Iris pigment epithelial cell (primary cell): ENCODE results near the gene GHRHR.

ENCODE experiments used
- DNase-seq: peaks from one replicate; pipeline ENCODE4 v3.0.0-alpha.2; 2011; ENCODE audit warnings: low read depth

Gene GHRHR

DNA sequence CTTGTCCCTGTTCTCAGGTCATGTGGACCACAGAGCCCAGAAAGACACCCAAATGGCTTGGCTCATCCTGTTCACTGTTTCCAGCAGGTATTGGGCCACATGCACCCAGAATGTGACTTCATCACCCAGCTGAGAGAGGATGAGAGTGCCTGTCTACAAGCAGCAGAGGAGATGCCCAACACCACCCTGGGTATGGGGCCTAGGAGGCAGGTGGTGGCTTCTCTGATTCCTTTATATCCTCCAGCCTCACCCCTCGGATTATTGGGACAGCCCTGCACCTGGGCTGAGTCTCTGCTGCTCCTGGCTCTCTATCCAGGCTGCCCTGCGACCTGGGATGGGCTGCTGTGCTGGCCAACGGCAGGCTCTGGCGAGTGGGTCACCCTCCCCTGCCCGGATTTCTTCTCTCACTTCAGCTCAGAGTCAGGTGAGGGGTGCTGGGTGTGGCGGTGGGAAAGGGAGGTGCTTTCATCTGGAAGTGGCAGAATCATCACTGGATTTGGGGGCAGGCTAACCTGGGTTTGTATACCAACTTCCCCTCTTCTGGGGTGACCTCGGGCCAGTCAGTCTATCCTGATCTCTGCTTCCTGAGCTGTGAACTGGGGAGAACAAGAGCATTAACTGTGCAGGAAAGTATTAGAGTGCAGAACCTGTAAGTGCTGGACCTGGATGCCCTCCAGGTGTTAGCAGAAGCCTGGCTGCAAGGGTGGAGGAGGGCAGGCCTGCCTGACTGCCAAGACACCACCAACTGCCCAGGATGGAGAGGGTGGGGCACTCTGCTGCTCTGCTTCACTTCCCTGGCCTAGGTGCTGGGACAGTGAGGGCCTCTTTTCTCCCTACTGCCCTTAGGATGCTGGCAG is 5.2 kb downstream of the GHRHR start:
- no peak for DNase-seq

DNA sequence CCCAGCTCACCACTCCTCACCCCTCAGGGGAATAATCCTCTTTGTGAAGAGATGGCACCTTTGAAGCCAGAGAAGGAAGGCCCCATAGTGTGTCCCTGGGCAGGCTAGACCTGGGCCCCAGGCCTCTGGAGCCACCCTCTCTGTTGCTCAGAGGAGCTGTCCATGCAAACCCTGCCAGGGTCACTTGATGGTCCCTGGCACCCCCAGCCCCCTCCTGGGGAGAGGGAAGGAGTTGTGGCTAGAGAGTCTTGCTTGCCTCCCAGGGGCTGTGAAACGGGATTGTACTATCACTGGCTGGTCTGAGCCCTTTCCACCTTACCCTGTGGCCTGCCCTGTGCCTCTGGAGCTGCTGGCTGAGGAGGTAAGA is 5.8 kb downstream of the GHRHR start:
- DNase-seq: no peak

DNA sequence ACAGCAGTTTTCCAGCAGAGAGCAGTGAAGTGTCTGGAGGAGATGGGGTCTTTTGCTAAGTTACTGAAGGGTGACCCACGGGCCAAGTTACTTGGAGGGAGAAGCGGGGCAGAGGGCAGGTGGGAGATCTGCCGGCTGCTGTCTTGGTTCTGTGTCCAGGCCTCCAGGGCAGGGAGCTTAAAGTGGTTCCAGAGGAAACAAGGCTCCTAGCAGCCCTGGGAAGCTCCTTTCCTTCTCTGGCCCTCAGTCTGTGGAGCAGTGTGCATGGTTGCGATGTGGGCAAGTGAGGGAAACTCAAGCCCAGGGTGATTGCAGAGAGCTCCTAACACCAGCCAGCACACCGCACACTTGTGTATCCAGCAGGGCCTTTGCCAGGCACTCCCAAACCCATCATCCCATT is 6.3 kb downstream of the GHRHR start:
- DNase-seq: no peak

DNA sequence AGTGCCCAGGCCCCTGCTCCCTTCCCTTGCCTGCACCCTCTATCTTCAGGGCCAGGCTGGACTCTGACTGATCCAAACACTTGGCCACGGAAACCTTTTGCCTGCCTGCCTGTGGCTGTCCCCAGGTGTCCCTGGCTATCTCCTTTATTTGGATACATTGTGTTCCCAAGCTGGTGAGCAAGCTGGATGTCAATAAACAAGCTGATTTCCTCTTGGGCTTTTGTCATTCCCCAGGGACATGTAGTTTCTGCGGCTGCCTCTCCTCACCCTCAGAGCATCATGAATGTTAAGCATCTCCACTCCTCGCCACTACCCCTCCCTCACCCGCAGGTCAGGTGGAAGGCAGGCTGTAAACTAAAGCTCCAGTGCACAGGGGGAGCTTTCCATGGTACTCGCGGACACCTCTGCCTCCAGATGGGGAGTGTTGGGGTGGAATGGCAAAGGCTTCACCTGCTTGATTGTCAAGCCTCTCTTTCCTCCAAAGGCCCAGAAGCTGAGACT is 6.9 kb downstream of the GHRHR start:
- DNase-seq: no peak

DNA sequence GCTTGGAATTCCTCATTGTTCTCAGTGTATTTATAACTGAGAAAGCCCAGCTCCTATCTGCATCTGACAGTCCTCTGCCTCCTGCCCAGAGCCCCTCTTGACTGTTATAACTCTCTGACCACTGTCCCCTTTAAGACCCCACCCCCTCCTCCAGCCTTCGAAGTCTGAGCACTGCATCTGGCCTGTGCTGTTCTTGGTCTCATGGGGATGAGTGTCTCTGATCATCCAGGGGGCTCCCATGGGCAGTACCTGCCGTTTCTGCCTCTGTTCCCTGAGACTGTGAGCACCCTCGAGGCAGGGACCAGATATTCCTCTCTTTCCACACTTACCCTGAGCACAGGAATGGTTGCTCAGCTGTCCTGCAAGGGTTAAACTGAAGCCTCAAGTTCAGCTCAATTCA is 7.7 kb downstream of the GHRHR start:
- DNase-seq: no peak

DNA sequence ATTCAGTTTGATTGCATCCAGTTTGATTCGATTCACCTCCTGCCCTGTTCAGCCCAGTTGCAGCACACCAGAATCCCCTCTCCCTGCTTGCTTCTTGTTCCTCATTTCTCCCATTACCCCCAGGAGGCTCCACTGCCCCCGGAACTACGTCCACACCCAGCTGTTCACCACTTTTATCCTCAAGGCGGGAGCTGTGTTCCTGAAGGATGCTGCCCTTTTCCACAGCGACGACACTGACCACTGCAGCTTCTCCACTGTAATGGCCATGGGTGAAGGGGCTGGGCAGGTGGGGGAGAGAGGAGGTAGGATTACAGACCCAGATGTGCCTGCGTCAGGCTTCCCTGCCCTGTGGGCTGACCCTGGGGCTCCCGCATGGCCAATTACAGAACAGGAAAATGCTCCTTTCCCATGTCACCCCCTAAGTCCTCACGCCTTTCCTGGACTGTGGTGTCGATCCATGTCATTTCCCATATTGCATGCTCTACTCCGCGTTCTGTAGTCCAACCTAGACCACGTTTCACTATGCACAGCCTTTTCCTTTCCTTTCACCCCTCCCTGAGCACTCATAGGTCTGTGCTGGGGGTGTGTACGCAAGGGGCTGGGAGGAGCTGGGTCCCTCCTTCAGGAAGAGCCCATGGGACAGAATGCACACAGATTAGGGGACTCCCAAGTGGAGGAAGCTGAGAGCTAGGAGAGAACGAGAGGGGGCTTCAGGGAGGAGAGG is 8.2 kb downstream of the GHRHR start:
- no peak for DNase-seq

DNA sequence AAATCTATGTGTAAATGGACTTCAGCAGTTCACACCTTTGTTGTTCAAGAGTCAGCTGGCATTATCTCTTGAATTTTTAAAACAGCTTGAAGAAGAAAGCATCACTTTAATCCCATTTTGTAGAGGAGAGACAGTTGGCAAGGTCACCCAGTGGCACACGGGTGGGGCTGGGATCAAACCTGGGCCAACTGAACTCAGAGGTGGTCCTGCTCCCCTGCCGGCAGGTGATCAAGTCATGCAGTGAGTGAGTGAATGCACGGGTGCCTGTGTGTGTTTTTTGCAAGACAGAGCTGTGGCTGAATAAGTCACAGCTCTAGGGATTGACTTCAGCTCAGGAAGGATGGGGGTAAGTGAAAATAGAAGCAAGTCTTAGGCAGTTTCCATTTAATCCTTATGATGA is 9.5 kb downstream of the GHRHR start:
- no peak for DNase-seq

DNA sequence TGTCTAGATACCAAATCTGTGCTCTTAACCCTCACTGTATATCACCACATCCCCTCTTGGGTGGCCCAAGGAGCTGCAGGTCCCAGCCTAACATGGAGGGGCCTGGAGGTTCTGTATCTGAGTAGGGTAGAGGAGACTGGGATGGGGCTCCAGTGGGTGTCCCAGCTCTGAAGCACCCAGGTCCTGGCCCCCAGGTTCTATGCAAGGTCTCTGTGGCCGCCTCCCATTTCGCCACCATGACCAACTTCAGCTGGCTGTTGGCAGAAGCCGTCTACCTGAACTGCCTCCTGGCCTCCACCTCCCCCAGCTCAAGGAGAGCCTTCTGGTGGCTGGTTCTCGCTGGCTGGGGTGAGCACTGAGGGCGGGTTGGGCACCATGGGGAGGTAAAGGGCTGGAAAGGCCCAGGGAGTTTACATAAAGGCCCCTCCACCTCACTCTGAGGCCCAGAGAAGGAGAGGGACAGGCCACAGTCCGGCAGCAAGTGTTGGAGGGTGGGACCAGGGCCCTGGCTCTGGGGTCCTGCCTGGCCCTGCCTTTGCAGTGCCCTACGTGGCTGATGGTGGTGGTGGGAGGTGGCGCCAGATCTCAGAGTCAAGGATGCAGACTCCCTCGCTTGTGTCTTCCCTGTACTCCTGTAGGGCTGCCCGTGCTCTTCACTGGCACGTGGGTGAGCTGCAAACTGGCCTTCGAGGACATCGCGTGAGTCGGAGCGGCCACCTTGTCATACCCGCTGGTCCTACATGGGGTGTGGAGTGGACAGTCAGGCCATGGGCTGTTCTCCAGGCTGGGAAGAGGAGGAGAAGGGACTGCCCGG is 10.2 kb downstream of the GHRHR start:
- no peak for DNase-seq

DNA sequence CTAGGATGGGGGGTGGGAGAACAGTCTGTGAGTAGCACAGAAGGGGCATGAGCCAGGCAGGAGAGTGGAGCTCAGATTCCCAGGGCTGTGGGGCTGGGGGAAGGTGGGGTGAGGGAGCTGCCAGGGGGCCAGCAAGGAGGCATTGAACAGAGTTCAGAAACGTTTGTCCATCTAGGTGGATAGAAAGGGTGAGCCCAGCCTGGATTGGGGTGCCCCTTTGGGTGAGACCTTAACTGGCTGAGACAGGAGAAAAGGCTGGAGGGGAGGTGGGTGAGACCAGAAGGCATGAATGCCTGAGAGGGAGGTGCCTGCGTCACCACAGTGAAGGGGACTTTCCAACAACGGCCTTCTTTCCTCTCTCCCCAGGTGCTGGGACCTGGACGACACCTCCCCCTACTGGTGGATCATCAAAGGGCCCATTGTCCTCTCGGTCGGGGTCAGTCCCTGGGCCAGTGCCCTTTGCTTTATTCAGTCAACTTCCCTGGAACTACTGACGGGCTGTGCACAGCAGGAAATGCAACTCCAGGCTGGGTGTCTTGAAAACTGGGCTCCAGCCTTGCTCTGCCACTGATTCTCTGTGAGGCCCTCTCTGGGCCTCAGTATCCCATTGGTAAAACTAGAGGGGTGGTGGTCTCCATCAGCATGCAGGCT is 11.0 kb downstream of the GHRHR start:
- peak; percentile 15 for DNase-seq

DNA sequence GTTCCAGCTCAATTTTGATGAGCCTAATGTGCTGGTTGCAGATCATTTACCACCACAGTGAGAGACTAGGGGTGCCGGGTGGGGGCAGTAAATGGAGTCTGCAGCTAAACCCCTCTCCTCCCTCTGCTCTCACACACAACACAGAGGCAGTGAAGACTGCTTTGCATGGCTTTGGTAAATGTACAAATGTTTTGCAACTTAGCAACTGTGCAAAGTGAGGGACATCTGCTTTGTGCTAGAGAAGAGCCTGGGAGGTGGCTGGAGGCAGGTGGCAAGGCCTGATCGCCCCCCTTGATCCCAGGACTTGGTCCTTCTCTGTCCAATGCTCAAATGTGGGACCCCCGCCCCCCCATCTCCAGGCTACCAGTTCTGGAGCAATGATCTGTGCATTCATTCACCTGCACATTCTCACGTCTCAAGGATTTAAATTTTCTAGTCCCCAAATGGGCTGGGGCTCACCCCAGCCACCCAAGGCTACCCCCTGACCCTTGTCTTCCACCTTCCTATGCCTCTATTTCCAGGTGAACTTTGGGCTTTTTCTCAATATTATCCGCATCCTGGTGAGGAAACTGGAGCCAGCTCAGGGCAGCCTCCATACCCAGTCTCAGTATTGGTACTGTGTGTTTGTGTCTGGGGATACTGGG is 11.6 kb downstream of the GHRHR start:
- DNase-seq: no peak

DNA sequence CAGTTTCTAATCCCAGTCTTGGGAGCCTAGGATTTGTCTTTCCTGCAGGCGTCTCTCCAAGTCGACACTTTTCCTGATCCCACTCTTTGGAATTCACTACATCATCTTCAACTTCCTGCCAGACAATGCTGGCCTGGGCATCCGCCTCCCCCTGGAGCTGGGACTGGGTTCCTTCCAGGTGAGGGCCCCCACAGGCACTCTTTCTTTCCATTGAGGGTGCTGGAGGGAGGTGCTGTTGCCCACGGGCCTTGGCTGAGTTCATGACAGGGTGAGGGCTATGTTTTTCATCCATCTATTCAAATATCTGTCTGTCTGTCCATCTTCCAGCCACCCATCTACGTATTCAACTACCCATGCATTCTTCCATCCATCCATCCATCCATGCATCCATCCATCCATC is 12.6 kb downstream of the GHRHR start:
- DNase-seq: no peak

DNA sequence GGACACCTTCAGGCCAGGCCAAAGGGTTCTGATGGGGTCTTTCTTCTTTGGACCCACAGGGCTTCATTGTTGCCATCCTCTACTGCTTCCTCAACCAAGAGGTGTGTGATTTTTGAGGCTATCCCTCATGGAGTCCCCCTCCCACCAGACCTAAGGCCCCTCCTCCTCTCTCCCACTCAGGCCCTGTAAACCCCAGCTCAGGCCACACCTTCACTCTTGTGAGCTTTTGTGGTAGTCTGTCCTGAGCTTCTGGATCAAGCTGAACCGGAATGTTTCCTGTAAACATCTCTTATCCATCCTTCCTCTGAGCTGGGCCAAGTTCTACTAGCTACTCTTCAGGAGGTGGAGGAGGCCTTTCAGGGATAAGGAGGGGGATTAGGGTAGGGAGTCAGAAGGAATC is 13.5 kb downstream of the GHRHR start:
- DNase-seq: no peak

DNA sequence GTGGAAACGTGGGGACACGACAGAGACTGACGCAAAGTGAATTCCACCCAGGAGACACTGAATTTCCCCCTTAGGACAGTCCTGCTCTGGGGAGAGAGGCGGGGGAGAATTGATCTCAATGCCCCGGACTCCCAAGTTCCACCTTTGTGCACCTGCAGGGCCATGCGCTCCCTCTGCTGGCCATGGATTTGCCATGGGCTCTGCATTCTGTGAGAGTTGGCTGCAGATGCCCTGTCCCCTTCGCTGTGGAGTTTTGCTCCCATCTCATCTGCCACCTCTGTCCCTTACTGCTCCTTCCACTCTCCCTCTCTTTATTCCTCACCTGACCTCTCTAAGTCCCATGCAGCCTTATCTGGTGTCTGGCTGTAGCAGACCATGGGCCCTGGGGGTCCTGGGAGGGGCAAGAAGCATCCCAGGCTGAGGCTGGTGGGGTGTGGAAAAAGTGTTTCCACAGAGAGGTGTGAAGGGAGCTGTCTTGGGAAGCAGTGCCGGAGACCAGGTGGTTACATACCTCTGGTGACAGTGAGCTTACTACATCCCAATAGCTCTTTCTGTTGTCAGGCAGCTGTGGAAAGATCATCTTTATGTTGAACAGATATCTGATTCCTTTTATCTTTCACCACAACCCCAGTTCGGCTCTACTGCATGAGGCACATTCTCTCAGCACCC is 14.3 kb downstream of the GHRHR start:
- DNase-seq: peak; percentile 14

DNA sequence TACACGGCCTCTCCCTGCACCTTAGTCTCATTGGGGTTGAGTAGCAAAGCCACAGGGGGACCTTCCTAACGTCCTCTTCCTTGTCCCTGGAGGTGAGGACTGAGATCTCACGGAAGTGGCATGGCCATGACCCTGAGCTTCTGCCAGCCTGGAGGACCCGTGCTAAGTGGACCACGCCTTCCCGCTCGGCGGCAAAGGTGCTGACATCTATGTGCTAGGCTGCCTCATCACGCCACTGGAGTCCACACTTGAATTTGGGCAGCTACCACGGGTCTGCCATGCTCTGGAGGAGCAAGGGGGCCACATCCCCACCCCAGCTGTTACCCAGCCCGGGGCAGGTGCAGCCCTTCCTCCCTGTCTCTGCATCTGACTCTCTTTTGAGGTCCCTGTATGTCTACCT is 15.3 kb downstream of the GHRHR start:
- DNase-seq: no peak

DNA sequence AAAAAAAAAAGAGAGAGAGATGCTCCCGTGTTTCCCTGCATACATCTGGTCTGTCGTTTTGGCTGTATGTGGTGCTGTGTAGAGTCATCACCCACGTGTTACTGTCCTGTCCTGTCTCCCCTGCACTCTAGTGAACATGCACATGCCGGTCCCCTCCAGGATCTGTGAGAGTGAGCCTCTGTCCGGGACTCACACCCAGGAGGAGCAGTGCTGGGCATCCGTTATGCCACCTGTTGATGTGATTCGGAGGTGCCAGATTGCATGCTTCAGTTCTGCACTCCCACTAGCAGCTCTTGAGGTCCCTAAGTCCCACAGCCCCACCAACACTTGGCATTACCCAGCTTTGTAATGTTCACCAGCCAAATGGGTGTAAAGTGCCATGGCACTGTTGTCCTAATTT is 16.4 kb downstream of the GHRHR start:
- DNase-seq: no peak

DNA sequence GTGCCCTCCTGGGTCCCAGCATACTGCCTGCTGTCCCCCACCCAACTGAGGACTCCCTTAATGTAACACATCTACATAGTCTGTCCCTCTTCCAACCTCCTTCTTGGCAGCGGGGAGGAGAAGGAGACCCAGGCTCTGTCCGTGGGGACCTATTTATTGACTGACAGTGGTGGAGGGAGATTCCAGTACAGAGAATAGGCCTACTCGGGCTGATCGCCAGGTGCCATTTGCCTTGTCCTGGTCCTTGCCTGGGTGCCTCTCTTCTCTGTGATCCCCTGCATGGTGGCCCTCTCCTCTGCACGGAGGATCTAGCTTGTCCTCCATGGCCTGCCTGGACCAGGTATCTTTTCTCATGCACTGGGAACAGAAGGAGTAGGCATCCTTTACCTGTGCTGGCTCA is 17.0 kb downstream of the GHRHR start:
- no peak for DNase-seq

DNA sequence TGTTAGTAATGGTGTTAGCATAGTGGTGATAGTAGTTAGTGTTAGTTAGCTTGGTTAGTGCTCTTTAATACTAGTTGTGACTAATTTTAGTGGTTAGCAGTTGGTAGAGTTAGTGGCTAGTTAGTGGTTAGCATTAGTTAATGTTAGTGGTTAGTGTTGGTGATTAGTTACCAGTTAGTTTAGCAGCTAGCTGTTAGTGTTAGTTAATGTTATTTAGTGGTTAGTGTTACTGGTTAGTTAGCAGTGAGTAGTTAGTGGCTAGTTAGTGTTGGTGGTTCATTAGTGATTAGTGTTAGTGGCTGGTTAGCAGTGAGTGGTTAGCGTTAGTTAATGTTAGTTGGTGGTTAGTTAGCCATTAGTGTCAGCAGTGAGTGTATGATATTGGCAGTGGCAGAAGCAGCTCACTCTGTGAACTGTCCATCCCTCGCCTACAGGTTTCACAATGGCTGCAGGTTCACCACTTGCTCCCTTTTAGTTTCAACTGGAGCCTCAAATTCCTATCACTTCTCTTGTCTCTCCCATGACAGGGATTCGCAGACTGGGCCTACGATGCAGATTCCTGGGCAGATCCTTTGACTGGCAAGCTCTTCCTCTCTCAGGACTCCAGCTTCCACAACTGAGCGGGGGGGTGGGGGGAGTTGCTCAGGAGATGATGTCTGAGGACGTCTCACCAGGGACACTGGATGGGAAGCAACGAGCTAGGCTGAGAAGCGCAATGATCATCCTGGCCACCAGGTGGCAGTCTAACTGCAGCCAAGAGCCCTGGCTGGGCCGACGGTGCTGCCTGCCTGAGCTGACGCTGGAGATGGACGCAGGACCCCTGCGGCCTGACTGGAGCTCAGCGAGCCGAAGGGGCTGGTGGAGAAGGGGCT is 19.5 kb downstream of the GHRHR start:
- peak; percentile 70 for DNase-seq

DNA sequence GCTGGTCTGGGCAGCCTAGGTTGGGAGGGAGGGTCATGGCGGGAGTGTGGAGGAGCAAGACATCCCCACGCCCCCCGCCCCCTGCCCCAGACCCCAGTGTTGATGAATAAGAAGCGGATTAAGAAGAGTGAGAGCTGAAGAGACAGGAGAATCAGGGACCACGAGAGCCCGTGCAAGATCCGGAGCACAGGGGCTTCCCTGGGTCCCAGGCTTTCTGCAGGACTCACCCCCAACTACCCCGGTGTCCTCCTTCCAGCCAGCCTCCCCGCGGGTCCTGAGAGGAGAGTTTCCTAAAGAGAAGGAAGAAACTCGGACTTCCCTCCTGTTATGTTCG is 20.1 kb downstream of the GHRHR start:
- no peak for DNase-seq

DNA sequence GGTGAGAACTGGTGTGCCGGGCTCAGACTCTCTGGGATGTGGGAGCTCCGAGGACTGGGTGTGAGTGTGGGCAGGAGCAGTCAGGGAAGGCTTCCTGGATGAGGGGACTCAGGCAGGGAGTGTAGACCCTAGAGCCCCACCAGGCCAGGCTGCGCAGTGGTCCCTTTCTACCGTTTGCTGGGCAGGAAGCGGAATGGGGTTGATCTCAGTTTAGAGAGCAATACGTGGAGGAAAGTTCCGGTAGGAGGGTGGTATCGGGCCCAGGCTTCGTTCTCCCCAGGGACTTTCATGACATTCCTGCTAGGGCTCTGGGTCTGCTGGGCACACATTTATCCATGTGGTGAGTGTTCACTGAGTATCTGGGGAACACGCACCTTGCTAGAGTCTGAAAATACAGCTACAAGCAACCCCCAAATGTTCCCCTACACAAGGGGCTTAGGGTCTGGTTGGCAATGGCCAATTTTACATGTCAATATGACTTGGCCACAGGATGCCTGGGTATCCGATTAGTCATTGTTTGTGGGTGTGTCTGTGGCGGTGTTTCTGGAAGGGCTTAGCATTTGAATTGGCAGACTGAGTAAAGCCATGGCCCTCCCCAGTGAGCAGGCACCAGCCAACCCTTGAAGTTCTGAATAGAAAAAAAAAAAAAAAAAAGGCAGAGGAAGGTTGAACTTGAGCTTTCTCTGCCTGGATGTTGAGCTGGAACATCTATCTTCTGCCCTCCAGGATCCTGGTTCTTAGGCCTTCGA is 20.8 kb downstream of the GHRHR start:
- DNase-seq: peak; percentile 36
